ENCODE results near the gene INO80D. TPM values are rescaled to one million over a fixed set of nuclear protein-coding genes. Genes with fewer than 3 reads are reported as not detected.
"Not testable (repeated sequence)": the region's sequence is repeated elsewhere in the genome, so short reads cannot be mapped to it uniquely, and the experiment has no call there.

The INO80D gene
- total RNA-seq, 4 donors from 2014 or later, result 11.3 to 16.9 (median 14.6) TPM

DNA sequence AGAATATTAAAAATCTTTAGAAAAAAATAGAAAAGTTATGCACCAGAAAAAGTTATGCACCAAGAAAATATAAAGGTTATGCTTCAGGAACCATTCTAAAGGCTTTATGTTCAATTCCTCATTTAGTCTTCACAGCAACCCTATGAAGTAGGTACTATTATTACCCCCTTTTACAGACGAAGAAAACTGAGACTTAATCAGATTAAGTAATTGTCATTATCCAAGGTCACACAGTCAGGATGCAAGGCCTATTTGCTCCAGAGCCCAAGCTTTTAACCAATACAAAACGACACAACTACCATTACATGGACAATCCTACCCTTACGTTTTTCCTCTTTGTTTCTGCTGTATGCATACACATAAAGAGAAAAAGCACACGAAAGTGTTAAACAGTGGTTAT lies 5.0 kb downstream of the INO80D start:
- H3K27me3 ChIP-seq, result no peaks in the 10 kb centered on the region
- ATAC-seq, result no peak
- intact Hi-C loops (cut with DNase I; ENCODE audit: low total_unique reads) (no loop called here), in situ Hi-C loops (cut with MboI; ENCODE audit: low sequenced_read_pairs in 4 of 4) (loop anchor here in 1 of 4 donors (10.0 kb wide), 1 partner anchor 74 kb away; the partner anchor contains the start of genes EEF1B2 and NDUFS1)
- no peaks in the 10 kb centered on the region for H3K9me3 ChIP-seq
- H3K36me3 ChIP-seq, result no peaks in the 10 kb centered on the region
- no peak overlapping the region for H3K27ac ChIP-seq
- peaks cover 8 to 11% of the 10 kb centered on the region in 2 donors for H3K4me1 ChIP-seq
- no peak overlapping the region for H3K4me3 ChIP-seq
- TF ChIP-seq CTCF (IDR thresholded peaks at IDR 0.05 in 4 of 5, conservative IDR thresholded peaks at IDR 0.05 in 1 of 5) (no peak), POLR2A (IDR thresholded peaks at IDR 0.05) (no peak)
- DNase-seq, result no peak

DNA sequence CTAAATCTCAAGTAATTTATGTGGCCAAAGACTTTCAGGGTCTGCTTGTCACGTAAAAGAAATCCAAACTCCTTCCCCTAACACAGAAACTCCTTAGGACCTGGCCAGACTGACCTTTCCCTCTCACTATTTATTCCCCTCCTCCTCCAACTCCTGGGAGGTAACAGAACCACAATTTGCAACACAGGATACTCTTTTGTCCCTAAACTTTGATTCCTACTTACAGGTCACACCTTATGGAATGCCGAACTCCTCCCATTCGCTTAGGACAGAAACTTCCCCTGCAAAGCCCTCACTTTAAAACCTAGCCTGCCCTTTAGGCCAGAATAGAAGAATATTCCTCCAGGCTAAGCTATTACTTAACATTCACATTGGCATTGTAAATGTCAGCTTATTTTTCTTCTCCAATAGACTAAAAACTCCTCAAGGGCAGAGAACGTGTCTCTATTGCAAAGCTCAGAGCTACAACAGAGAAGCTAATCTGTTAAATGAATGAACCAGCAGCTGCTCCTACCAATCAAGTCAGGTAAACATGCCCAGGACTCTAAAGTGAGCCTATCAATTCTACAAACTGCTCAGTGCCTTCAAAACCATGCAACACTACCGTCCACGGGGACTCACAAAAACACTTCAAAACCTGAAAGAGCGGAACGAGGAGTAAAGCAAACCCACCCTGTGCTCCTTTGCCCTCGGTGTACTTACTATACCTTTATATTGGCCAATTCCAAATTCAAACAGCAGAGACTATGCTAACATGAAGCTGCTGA lies 6.1 kb downstream of the INO80D start:
- H3K36me3 ChIP-seq, result no peaks in the 10 kb centered on the region
- ATAC-seq (no peak), DNase-seq (no peak)
- intact Hi-C loops (cut with DNase I; ENCODE audit: low total_unique reads), result no loop called here
- no peak for TF ChIP-seq POLR2A (IDR thresholded peaks at IDR 0.05)
- no peak for TF ChIP-seq CTCF (IDR thresholded peaks at IDR 0.05 in 4 of 5, conservative IDR thresholded peaks at IDR 0.05 in 1 of 5)
- peaks cover 8 to 11% of the 10 kb centered on the region in 2 donors for H3K4me1 ChIP-seq
- no peaks in the 10 kb centered on the region for H3K9me3 ChIP-seq
- peak overlapping the region in 1 of 4 donors; percentile 11 for H3K27ac ChIP-seq
- in situ Hi-C loops (cut with MboI; ENCODE audit: low sequenced_read_pairs in 4 of 4), result loop anchor here in 3 of 4 donors (10.0 kb wide), 3 partner anchors 65 to 75 kb away; partner anchors contain the start of genes EEF1B2 (in 1 of the 3) and NDUFS1 (in 1 of the 3)
- H3K4me3 ChIP-seq, result no peak overlapping the region
- H3K27me3 ChIP-seq, result no peaks in the 10 kb centered on the region

- intact Hi-C loops (cut with DNase I; ENCODE audit: low total_unique reads); H3K36me3 ChIP-seq; ATAC-seq: not testable (repeated sequence)
Observed at GRCh38 chr2:206077879-206078278, 8.1 kb downstream of the INO80D start.

GRCh38 chr2:206075113-206075512 lies 10.9 kb downstream of the INO80D start:
- DNase-seq, result no peak
- Histone ChIP-seq H3K27ac (no peak overlapping the region), H3K9me3 (no peaks in the 10 kb centered on the region), H3K4me3 (no peak overlapping the region), H3K36me3 (peaks cover 0 to 7% of the 10 kb centered on the region in 2 donors), H3K27me3 (no peaks in the 10 kb centered on the region), H3K4me1 (peaks cover 2 to 5% of the 10 kb centered on the region in 2 donors)
- no peak for TF ChIP-seq CTCF (IDR thresholded peaks at IDR 0.05 in 4 of 5, conservative IDR thresholded peaks at IDR 0.05 in 1 of 5)
- TF ChIP-seq POLR2A (IDR thresholded peaks at IDR 0.05), result no peak
- in situ Hi-C loops (cut with MboI; ENCODE audit: low sequenced_read_pairs in 4 of 4) (loop anchor here in 2 of 4 donors (10.0 kb wide), 2 partner anchors 60 to 70 kb away; no protein-coding TSS in a partner anchor), intact Hi-C loops (cut with DNase I; ENCODE audit: low total_unique reads) (no loop called here)
- ATAC-seq, result no peak

More at GRCh38 chr2:206077879-206078278, 8.1 kb downstream of the INO80D start:
- H3K27ac ChIP-seq, DNase-seq, H3K4me3 ChIP-seq, H3K9me3 ChIP-seq, H3K27me3 ChIP-seq, H3K4me1 ChIP-seq: not testable (repeated sequence)
- in situ Hi-C loops (cut with MboI; ENCODE audit: low sequenced_read_pairs in 4 of 4), result loop anchor here in 2 of 4 donors (10.0 kb wide), 2 partner anchors 63 to 67 kb away; no protein-coding TSS in a partner anchor

- Histone ChIP-seq H3K9me3 (no peaks in the 10 kb centered on the region), H3K4me3 (no peak overlapping the region), H3K4me1 (no peaks in the 10 kb centered on the region), H3K27ac (no peak overlapping the region), H3K36me3 (peaks cover 0 to 7% of the 10 kb centered on the region in 2 donors), H3K27me3 (no peaks in the 10 kb centered on the region)
- DNase-seq (no peak), ATAC-seq (no peak)
- in situ Hi-C loops (cut with MboI; ENCODE audit: low sequenced_read_pairs in 4 of 4) (loop anchor here in 2 of 4 donors (10.0 kb wide), 2 partner anchors 57 to 73 kb away; no protein-coding TSS in a partner anchor), intact Hi-C loops (cut with DNase I; ENCODE audit: low total_unique reads) (no loop called here)
- TF ChIP-seq POLR2A (IDR thresholded peaks at IDR 0.05), result no peak
- no peak for TF ChIP-seq CTCF (IDR thresholded peaks at IDR 0.05 in 4 of 5, conservative IDR thresholded peaks at IDR 0.05 in 1 of 5)
Observed at GRCh38 chr2:206071807-206072206, 14.2 kb downstream of the INO80D start.
